ENCODE measurements around the gene CSGALNACT2.

The CSGALNACT2 gene

DNA sequence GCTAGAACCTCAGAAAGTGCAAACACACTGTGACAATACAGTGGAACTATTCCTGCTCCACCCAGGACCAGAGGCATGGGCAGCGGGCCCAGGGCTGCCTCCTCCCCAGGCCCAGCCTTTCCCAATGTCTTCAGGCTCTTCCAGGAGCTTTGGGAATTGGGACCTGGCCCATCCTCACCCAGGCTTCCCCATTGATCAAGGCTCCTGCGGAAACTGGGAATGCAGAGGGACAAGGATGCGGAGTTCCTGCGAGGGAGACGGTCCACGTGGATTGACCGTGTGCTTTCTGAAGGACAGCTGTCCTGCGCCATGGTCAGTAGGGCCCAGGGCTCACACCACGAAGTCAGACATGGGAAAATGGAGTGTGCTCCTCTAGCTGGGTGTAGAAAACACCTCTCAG lies 56.6 kb downstream of the CSGALNACT2 start:
- H3K9ac ChIP-seq (ENCODE audit: low read depth in 1 of 2, low read length in 2 of 2): no peak overlapping the region
- H3K4me3 ChIP-seq (ENCODE audit: low read depth in 1 of 2, low read length in 2 of 2): no peak overlapping the region
- peaks cover 0 to 4% of the 10 kb centered on the region in 2 donors for H3K36me3 ChIP-seq (ENCODE audit: control insufficient read depth in 1 of 2, insufficient read depth in 2 of 2, low read length in 2 of 2)
- no peaks in the 10 kb centered on the region for H3K9me3 ChIP-seq (ENCODE audit: control insufficient read depth in 1 of 2, low read length in 2 of 2)
- H3K27me3 ChIP-seq (ENCODE audit: control insufficient read depth in 1 of 2, insufficient read depth in 2 of 2, low read length in 2 of 2): no peaks in the 10 kb centered on the region
- H3K27ac ChIP-seq (ENCODE audit: low read depth, low read length): no peak overlapping the region
- no peaks in the 10 kb centered on the region for H3K4me1 ChIP-seq (ENCODE audit: control insufficient read depth in 1 of 2, insufficient read depth in 2 of 2, low read length in 2 of 2)

DNA sequence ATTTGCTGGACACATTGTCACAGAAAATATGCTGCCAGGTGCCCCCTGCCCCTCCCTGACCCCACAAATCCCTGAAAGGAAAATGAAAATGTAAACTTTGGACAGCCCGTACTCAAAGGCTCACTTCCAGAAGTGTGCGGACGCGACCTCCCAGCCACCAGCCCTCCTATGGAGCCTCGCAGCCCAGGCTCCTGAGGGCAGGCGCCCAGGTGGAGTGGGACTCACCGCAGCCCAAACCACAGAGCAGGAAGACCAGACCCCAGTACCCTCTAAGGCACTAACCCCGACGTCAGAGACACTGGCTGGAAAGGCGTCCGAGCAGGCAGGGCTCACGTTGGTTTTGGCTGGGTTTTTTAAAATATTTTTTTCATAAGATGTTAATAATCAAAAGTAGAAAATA lies 57.3 kb downstream of the CSGALNACT2 start:
- H3K9me3 ChIP-seq (ENCODE audit: control insufficient read depth in 1 of 2, low read length in 2 of 2): no peaks in the 10 kb centered on the region
- no peaks in the 10 kb centered on the region for H3K4me1 ChIP-seq (ENCODE audit: control insufficient read depth in 1 of 2, insufficient read depth in 2 of 2, low read length in 2 of 2)
- no peaks in the 10 kb centered on the region for H3K27me3 ChIP-seq (ENCODE audit: control insufficient read depth in 1 of 2, insufficient read depth in 2 of 2, low read length in 2 of 2)
- no peak overlapping the region for H3K27ac ChIP-seq (ENCODE audit: low read depth, low read length)
- H3K4me3 ChIP-seq (ENCODE audit: low read depth in 1 of 2, low read length in 2 of 2): no peak overlapping the region
- peaks cover 0 to 7% of the 10 kb centered on the region in 2 donors for H3K36me3 ChIP-seq (ENCODE audit: control insufficient read depth in 1 of 2, insufficient read depth in 2 of 2, low read length in 2 of 2)
- no peak overlapping the region for H3K9ac ChIP-seq (ENCODE audit: low read depth in 1 of 2, low read length in 2 of 2)

DNA sequence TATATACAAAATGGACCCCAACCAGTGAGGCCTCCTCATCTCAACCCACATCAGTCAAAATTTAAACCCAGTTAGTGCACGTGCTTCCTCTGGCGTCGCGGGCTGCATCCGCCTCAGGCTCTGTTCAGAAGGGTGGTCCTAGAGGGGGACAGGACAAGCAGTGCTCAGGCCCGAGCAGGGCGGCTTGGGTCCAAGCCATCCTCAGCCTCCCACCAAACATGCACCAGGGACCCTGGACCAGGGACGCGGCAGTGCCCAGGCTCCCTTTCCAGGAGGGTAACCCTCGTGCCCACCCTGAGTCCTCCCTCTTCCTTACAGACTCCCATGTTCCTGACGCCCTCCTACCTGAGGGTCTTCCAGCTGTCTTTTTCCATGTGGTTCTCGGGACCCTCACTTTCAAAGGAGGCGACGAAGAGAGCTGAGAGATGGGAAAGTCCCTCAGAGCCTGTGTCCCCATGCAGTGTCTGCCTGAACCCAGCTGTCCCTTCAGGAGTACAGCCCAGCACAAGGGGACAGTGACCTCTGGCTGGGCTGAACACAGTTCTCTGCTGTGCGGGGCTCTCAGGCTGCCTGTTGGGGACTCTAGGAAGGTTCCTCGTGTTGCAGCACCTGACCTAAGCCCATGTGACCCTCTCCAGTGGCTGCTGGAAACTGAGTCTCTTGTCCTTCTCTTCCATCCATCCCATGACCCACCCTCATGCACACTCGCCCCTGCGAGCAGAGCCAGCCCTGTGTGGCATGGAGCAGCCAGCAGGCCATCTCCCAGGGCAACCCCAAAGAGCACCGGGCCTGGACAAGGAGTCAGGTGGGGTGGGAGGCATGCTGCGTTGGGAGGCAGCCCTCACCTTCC lies 58.1 kb downstream of the CSGALNACT2 start:
- peaks cover 0 to 7% of the 10 kb centered on the region in 2 donors for H3K36me3 ChIP-seq (ENCODE audit: control insufficient read depth in 1 of 2, insufficient read depth in 2 of 2, low read length in 2 of 2)
- H3K4me3 ChIP-seq (ENCODE audit: low read depth in 1 of 2, low read length in 2 of 2): no peak overlapping the region
- no peak overlapping the region for H3K9ac ChIP-seq (ENCODE audit: low read depth in 1 of 2, low read length in 2 of 2)
- H3K9me3 ChIP-seq (ENCODE audit: control insufficient read depth in 1 of 2, low read length in 2 of 2): no peaks in the 10 kb centered on the region
- no peaks in the 10 kb centered on the region for H3K4me1 ChIP-seq (ENCODE audit: control insufficient read depth in 1 of 2, insufficient read depth in 2 of 2, low read length in 2 of 2)
- no peaks in the 10 kb centered on the region for H3K27me3 ChIP-seq (ENCODE audit: control insufficient read depth in 1 of 2, insufficient read depth in 2 of 2, low read length in 2 of 2)
- H3K27ac ChIP-seq (ENCODE audit: low read depth, low read length): no peak overlapping the region

DNA sequence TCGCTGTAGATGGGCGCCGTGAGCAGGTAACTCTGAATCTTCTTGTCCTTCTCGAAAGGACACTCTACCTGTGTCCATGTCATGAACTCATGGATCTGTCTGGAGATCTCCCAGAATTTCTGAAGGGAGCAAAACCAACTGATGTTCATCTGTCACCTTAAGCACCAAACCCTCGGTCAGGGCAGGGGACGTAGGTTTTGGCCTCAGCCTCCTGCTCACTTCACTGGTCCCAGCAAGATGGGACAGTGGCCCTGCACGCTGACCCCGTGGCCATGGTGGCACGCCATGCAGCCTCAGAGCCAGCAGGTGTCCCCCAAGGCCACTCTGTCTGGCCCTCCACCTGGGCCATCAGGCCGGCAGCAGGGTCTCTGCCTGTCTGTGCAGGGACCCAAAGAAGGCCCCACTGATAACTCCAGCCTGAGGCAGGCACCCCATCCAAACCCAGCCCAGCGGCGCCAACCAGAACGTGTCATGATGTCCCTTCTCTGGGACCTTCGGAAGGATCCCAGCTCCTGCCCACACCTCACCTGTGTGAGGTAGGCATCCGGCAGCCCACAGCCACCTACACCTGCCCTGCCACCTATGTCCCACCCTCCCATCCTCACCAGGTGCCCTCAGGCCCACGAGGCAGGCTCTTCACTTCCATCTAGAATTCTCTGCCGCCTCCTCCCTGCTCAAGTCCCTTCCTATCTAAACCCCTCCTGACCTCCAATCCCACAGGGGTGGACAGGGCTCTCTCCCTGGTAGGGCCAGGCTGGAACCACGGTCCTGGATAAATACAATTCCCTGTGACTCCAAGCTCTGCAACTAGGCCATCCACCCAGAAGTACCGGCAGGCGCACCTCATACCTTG lies 59.0 kb downstream of the CSGALNACT2 start:
- Histone ChIP-seq H3K36me3 (ENCODE audit: control insufficient read depth in 1 of 2, insufficient read depth in 2 of 2, low read length in 2 of 2) (peaks cover 0 to 7% of the 10 kb centered on the region in 2 donors), H3K9ac (ENCODE audit: low read depth in 1 of 2, low read length in 2 of 2) (no peak overlapping the region), H3K4me1 (ENCODE audit: control insufficient read depth in 1 of 2, insufficient read depth in 2 of 2, low read length in 2 of 2) (peaks cover 3 to 6% of the 10 kb centered on the region in 2 donors), H3K27ac (ENCODE audit: low read depth, low read length) (no peak overlapping the region), H3K4me3 (ENCODE audit: low read depth in 1 of 2, low read length in 2 of 2) (no peak overlapping the region), H3K27me3 (ENCODE audit: control insufficient read depth in 1 of 2, insufficient read depth in 2 of 2, low read length in 2 of 2) (no peaks in the 10 kb centered on the region), H3K9me3 (ENCODE audit: control insufficient read depth in 1 of 2, low read length in 2 of 2) (no peaks in the 10 kb centered on the region)

DNA sequence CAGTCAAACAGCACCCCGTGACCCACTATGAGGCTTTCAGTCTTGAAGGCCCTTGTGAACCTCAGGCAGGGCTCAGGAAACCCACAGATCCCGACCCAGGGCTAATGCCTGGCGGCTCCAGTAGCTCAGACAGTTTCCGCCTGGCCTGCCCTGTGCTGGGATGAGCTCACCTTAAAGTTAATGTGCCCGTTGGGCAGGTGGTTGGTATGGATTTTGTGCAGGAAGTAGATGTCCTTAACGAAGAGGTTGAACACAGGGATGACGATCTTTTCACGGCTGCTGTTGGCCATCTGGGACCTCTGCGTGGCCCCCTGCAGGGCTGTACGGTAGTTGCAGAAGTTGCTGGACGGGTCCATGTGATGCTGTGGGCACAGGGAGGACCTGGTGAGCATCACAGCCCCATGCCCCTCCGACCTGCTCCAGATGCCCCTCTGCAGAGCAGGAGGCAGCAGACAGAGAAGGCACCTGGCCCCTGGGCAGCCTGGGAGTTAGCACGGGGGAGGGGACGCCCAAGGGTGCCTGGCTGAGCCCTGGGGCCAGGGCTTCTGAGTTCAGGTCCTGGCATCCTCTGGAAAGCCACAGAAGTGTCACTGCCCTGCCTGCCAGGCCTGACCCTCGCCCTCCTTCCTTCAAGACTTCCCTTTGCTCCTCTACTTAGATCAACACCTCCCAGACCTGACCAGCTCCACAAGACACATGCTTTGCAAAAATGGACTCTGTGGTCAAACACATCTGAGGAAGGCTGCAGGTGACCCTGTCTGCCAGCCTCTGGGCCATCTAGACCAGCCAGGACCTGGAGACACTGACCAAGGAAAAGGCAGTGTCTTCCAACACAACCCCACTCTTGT lies 59.8 kb downstream of the CSGALNACT2 start:
- Histone ChIP-seq H3K27ac (ENCODE audit: low read depth, low read length) (no peak overlapping the region), H3K9me3 (ENCODE audit: control insufficient read depth in 1 of 2, low read length in 2 of 2) (no peaks in the 10 kb centered on the region), H3K4me1 (ENCODE audit: control insufficient read depth in 1 of 2, insufficient read depth in 2 of 2, low read length in 2 of 2) (peaks cover 3 to 7% of the 10 kb centered on the region in 2 donors), H3K9ac (ENCODE audit: low read depth in 1 of 2, low read length in 2 of 2) (no peak overlapping the region), H3K4me3 (ENCODE audit: low read depth in 1 of 2, low read length in 2 of 2) (no peak overlapping the region), H3K36me3 (ENCODE audit: control insufficient read depth in 1 of 2, insufficient read depth in 2 of 2, low read length in 2 of 2) (peaks cover 0 to 7% of the 10 kb centered on the region in 2 donors), H3K27me3 (ENCODE audit: control insufficient read depth in 1 of 2, insufficient read depth in 2 of 2, low read length in 2 of 2) (no peaks in the 10 kb centered on the region)

DNA sequence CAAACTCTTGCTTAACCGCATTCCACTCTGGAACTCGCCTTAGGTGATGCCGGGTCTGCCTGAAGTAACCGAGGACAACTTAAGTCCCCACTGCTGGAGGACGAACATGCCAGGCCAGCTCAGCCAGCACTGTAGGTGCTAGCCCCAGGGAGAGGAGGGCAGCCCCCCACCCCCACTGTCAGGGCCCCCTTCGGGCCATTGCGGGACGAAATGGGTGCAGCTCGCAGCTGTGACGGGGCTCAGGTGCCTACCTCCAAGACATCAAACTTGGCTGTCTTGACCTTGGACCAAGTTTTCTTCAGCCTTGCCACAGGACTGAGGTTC lies 60.4 kb downstream of the CSGALNACT2 start:
- Histone ChIP-seq H3K27me3 (ENCODE audit: control insufficient read depth in 1 of 2, insufficient read depth in 2 of 2, low read length in 2 of 2) (no peaks in the 10 kb centered on the region), H3K9me3 (ENCODE audit: control insufficient read depth in 1 of 2, low read length in 2 of 2) (no peaks in the 10 kb centered on the region), H3K27ac (ENCODE audit: low read depth, low read length) (no peak overlapping the region), H3K36me3 (ENCODE audit: control insufficient read depth in 1 of 2, insufficient read depth in 2 of 2, low read length in 2 of 2) (peaks cover 0 to 7% of the 10 kb centered on the region in 2 donors), H3K9ac (ENCODE audit: low read depth in 1 of 2, low read length in 2 of 2) (no peak overlapping the region), H3K4me3 (ENCODE audit: low read depth in 1 of 2, low read length in 2 of 2) (no peak overlapping the region), H3K4me1 (ENCODE audit: control insufficient read depth in 1 of 2, insufficient read depth in 2 of 2, low read length in 2 of 2) (peaks cover 3 to 7% of the 10 kb centered on the region in 2 donors)

DNA sequence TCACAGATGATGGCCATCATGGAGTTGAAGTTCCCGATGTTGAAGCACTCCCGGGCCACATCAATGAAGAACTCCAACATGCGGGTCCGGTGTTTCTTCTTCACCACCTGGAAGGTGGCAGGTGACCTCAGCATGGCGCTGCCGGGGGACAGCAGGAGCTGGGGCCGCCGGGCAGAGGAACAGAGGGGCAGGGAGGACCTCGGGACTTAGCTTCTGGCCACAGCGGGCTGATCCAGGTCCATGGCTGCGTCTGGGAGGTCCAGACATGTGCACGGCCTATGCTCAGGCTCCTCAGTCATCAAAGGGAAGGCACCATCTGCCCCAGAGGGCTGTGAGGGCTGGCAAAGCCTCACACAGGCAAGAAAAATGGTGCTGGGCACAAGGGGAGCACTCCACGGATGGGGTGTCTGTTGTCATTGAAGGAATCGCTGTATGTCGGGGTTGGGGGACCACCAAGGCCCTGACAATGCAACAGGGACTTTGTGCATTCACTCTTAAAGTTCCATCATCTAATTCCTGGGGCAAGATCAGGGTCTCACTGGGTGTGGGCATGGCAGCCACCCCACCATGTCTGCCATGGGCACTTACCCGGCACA lies 60.9 kb downstream of the CSGALNACT2 start:
- Histone ChIP-seq H3K36me3 (ENCODE audit: control insufficient read depth in 1 of 2, insufficient read depth in 2 of 2, low read length in 2 of 2) (peaks cover 0 to 7% of the 10 kb centered on the region in 2 donors), H3K4me3 (ENCODE audit: low read depth in 1 of 2, low read length in 2 of 2) (no peak overlapping the region), H3K27ac (ENCODE audit: low read depth, low read length) (no peak overlapping the region), H3K4me1 (ENCODE audit: control insufficient read depth in 1 of 2, insufficient read depth in 2 of 2, low read length in 2 of 2) (peaks cover 3 to 7% of the 10 kb centered on the region in 2 donors), H3K9me3 (ENCODE audit: control insufficient read depth in 1 of 2, low read length in 2 of 2) (no peaks in the 10 kb centered on the region), H3K27me3 (ENCODE audit: control insufficient read depth in 1 of 2, insufficient read depth in 2 of 2, low read length in 2 of 2) (no peaks in the 10 kb centered on the region), H3K9ac (ENCODE audit: low read depth in 1 of 2, low read length in 2 of 2) (no peak overlapping the region)

DNA sequence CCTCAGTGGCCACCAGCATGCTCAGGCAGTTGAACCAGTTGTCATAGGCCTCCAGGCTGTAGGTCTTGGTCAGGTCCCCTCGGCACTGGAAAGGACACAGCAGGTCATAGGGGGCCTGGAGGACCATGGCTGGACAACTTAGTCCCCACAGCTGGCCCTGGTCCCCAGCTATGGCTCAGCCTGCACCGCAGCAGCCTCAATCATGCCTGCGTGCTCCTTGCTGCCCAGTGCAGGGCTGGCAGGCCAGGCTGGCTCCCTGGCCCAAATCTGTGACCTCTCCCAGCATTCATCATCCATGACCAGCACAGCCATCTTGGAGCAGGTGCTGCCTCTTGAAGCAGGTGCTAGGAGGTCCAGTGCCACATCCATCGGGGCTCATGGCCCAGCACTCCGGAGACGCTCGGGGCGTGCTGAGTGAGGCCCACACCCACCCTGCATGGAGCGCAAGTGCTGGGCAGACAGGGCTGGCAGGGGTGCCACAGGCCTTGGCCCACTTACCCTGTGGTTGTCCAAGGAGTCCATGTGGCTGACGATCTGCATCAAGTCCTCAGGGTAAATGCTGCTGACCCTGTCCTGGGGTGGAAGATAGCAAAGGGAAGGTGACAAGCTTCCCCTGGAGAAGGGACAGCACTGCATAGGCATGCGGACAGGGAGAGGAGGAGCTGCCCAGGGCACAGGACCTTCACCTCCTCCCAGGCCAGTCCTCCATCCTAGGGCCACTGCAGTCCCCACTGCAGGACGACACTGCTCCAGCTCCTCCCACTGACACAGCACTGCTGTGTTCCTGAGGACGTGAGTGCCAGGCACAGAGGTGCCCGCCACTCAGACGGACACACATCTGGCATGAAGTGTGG lies 61.7 kb downstream of the CSGALNACT2 start:
- Histone ChIP-seq H3K9ac (ENCODE audit: low read depth in 1 of 2, low read length in 2 of 2) (no peak overlapping the region), H3K27ac (ENCODE audit: low read depth, low read length) (no peak overlapping the region), H3K36me3 (ENCODE audit: control insufficient read depth in 1 of 2, insufficient read depth in 2 of 2, low read length in 2 of 2) (peaks cover 0 to 7% of the 10 kb centered on the region in 2 donors), H3K27me3 (ENCODE audit: control insufficient read depth in 1 of 2, insufficient read depth in 2 of 2, low read length in 2 of 2) (no peaks in the 10 kb centered on the region), H3K4me3 (ENCODE audit: low read depth in 1 of 2, low read length in 2 of 2) (no peak overlapping the region), H3K4me1 (ENCODE audit: control insufficient read depth in 1 of 2, insufficient read depth in 2 of 2, low read length in 2 of 2) (peaks cover 3 to 7% of the 10 kb centered on the region in 2 donors), H3K9me3 (ENCODE audit: control insufficient read depth in 1 of 2, low read length in 2 of 2) (no peaks in the 10 kb centered on the region)

All from duodenal mucosa (tissue), 2 donors.